HG02938 (cell line): ENCODE results near the gene NUDT8.
A peak's percentile ranks its signal among the peaks of the same experiment; 100 is the strongest.
"Not testable (repeated sequence)": the region's sequence is repeated elsewhere in the genome, so short reads cannot be mapped to it uniquely, and the experiment has no call there.

Experiments used
- ATAC-seq: cut with Tn5 transposase; IDR thresholded peaks from one replicate; pipeline ENCODE4 v1.9.1; 2021; ENCODE audit warnings: mild to moderate bottlenecking, moderate library complexity; ENCODE audit not compliant: unreplicated experiment

The NUDT8 gene

GRCh38 chr11:67613960-67614715, 15.6 kb downstream of the NUDT8 start:
- peak; percentile 81 for ATAC-seq

DNA sequence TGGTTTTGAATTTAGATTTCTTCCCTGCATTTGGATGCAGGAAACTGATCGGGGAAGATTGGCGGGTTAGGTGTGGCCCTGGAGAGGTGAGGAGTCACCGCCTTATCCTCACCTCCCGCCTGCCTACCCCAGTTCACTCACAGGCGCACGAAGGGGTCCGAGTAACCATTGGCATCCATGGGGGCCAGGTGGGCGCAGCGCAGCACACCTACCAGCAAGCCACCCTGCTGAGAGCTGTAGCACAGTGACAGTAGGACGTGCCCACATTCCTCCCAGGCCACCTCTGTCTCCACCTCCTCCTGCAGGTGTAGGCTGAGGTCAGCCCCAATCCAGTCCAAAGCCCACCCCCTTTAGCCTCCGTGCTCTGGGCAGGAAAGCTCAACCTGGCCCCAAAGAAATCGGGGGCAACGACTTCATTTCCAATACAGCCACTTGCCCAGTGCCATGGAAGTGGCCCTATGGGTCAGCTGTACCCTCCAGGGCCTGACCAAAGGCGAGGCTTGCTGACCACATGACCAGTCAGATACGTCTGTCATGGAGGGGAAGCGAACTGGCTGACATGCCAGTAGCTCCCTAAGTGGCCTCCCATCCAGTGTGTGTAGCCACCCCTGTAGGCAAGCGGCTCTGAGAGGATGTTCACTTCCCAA, 16.3 kb downstream of the NUDT8 start:
- no peak for ATAC-seq

GRCh38 chr11:67612751-67613150, 17.0 kb downstream of the NUDT8 start:
- no peak for ATAC-seq

- ATAC-seq: no peak
These were observed 17.8 kb downstream of the NUDT8 start for GRCh38 chr11:67611704-67612587.

- no peak for ATAC-seq
These were observed 18.6 kb downstream of the NUDT8 start for GRCh38 chr11:67611165-67611564.

- no peak for ATAC-seq
These were observed 19.4 kb downstream of the NUDT8 start for GRCh38 chr11:67610302-67610868.

GRCh38 chr11:67609316-67609715, 20.4 kb downstream of the NUDT8 start:
- no peak for ATAC-seq

GRCh38 chr11:67608486-67608885, 21.3 kb downstream of the NUDT8 start:
- ATAC-seq: no peak

GRCh38 chr11:67607507-67607906, 22.2 kb downstream of the NUDT8 start:
- ATAC-seq: no peak

GRCh38 chr11:67606492-67607295, 23.0 kb downstream of the NUDT8 start, which contains the start of gene NDUFV1:
Gene NDUFV1, plus strand, starts transcription at chr11:67606936. Its CDS starts 69 bp downstream, at chr11:67607005.
- peak; percentile 93 for ATAC-seq

GRCh38 chr11:67606093-67606491, 23.6 kb downstream of the NUDT8 start:
- ATAC-seq: no peak

- no peak for ATAC-seq
These were observed 24.3 kb downstream of the NUDT8 start for GRCh38 chr11:67605231-67606011.

GRCh38 chr11:67604815-67605214, 24.9 kb downstream of the NUDT8 start:
- no peak for ATAC-seq

DNA sequence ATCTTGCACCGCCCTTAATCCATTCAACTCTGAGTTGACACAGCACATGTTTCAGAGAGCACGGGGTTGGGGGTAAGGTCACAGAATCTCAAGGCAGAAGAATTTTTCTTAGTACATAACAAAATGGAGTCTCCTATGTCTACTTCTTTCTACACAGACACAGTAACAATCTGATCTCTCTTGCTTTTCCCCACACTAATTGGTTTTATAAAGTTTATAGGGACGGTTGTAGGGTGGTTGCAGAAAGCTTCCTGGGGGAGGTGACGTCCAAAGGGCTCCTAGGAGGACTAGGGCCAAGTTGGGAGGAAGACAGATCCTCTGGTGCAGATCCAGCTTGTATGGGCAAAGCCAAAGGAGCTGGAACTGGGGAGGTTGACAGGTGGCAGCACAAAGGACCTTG, 25.6 kb downstream of the NUDT8 start:
- not testable (repeated sequence) for ATAC-seq

GRCh38 chr11:67601098-67601497, 28.6 kb downstream of the NUDT8 start:
- ATAC-seq: no peak

DNA sequence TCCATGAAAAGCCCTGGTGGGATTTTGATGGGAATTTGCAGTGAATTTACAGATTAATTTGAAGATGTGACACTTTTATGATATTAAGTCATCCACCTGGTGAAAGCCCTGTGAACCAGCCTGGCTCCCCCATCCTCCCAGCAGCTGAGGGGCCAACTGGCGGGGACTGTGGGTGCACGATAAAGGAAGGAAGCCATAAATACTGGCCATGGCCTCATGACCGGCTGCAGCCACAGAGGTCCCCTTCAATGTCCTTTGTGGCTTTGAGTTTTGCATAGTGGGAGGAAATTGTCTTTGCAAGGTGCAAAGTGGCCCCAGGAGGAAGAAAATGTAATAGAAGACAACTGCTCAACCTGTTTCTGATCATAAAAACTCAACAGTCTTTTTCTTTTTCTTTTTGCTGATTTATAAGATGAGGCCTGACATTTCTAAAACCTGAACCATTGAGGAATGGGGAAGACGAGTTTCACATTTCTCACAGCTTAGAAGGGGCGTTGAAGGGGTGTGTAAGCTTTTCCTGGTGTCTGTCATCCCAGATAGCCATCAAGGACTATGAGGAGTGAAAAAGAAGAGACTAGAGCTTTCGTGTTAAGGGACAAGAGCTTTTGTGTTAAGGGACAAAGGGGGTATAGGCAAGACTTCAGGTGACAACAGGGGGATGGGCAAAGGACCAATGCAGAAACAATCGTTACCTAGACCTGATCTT, 29.3 kb downstream of the NUDT8 start:
- no peak for ATAC-seq

DNA sequence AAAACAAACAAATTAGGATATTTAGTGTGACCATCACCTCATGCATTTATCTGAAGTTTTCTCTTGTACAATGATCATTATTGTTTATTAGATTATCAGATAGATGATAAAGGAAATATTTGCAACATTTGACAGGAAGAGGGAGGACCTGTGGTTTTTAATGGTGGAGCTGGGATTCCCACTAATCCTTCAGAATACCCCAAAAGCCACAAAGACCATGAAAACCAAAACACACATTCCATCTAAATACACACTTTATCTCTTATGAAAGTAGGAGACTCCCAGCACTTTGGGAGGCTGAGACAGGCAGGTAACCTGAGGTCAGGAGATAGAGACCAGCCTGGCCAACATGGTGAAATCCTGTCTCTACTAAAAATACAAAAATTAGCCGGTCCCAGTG, 30.6 kb downstream of the NUDT8 start:
- ATAC-seq: no peak

GRCh38 chr11:67597963-67598362, 31.8 kb downstream of the NUDT8 start:
- ATAC-seq: not testable (repeated sequence)

GRCh38 chr11:67597458-67597857, 32.3 kb downstream of the NUDT8 start:
- not testable (repeated sequence) for ATAC-seq
